ENCODE measurements around the gene KDM2A.
"Not testable (repeated sequence)": the region's sequence is repeated elsewhere in the genome, so short reads cannot be mapped to it uniquely, and the experiment has no call there.

KDM2A gene

DNA sequence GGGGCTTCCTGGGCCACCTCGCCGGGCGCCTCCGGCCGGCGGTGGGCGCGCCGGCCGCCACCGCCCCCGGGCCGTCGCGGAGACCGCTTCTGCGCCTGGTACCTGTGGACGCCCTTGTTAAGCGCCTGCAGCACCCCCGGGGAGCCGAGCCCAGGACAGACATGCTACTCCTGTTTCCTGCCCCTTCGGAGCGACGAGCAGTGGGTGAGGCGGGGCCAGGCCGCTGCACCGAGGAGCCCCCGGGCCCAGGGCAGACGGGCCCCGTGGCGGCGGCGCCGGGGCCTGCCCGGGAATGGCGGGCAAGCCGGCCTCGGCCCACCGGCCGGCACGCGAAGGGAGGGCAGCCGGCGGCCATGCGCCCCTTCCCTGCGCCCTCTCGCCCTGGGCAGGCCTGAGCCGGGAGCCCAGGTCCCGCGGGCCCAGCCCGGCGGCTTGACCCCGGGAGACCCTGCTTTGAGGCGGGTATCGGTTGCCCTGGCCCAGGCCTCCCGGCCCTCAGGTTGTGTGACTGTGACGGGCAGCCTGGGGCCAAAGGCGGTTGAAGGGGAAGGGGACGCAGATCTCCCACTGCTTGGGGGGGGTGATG, 789 bp upstream of the KDM2A start:
- peak; percentile 70 for DNase-seq

DNA sequence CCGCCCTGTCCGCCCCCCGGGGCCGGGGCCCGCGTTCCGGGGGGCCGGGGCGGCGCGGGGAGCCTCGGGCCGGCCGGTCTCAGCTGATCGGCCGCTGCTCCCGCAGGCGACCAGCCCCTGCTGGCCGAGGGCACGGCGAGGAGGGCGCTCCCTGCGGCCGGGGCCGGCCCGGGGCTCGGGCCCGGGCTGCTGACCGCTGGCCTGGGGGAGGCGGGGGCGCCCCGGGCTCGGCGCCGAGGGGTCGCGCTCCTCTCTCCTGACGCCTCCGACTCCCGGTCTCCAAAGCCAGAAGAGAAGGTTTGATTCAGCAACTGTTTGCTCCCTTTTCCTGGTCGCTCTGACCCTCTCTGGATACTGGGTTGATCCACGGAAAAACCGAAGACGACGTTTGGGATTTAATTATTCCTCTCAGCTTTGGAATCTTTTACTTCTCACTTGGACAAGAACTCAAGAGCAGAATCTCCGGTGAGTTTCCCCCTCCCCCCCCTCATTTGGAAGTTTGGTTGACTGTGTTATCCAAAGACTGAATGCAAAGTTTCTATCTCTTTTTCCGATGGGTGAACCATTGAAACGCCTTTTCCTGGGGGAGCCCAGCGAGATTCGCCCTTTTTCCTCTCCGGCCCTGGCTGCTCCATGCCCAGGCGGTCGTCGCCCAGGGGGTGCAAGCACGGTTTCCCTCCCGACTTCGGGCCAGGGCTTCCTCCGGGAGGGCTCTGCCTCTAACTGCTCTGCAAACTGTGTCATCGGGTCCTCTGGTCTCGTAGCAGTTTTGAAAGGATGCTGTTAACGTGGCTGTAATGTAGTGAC, 725 bp downstream of the KDM2A start:
- DNase-seq = peak; percentile 41

DNA sequence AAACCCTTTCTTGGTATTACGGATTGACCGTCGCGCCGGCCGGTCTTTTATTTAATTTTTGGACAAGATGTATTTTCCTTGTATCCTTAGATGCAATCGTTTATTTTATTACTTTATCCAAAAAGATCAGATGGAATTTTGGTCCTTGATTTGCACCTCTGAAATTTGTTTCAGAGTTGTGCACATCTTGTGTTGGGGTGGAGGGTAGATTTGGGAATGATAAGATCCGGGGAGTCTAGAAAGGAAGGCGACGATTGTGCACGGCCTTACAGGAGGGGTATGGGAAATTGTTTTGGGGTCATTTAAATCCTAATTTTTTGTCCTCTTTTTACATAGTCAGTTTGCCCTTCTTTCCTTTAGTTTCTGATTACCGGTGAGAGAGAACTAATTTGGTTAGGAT, 1.4 kb downstream of the KDM2A start:
- DNase-seq = no peak

DNA sequence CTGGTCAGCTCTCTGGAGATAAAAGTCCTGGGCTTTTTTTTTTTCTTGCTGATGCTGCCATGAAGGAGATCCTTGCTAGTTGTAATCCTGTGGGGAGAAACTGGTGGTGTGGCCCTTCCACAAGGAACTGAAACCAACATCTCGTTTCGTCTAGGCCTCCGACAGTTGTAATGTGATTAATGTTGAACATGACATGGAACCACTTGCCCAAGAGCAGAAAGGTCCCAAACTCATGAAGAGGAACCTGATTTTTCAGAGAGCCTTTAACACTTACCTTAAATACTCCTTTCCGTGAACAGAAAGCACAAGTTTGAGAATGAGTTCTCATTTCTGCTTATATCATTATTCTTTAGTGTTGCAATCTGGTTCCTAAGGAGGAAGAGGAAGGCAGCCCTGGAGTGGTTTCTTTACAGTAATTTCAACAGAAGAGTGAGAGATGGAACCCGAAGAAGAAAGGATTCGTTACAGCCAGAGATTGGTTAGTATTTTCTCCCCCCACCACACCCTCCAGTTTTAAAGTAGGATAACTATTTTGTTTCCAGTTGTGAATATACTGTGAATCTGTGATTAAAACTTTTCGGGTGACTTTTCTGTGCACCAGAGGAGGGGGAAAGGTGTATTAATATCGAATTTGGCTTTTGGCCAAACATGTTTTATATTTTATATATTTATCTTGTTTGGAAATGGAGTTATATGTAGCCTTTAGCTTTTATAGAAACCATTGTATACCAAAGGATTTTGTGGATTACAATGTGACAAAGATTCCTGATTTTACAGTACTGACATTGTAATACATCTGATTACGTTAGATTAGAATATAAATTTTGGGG, 2.0 kb downstream of the KDM2A start:
- DNase-seq = no peak

DNA sequence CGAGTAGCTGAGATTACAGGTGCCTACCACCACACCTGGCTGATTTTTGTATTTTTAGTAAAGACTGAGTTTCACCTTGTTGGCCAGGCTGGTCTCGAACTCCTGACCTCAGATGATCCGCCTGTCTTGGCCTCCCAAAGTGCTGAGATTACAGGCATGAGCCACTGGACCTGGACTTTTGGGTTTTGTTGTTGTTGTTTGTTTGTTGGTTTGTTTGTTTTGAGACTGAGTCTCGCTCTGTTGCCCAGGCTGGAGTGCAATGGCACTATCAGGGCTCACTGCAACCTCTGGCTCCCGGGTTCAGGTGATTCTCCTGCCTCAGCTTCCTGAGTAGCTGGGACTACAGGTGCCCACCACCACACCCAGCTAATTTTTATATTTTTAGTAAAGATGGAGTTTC, 4.7 kb downstream of the KDM2A start:
- not testable (repeated sequence) for DNase-seq

DNA sequence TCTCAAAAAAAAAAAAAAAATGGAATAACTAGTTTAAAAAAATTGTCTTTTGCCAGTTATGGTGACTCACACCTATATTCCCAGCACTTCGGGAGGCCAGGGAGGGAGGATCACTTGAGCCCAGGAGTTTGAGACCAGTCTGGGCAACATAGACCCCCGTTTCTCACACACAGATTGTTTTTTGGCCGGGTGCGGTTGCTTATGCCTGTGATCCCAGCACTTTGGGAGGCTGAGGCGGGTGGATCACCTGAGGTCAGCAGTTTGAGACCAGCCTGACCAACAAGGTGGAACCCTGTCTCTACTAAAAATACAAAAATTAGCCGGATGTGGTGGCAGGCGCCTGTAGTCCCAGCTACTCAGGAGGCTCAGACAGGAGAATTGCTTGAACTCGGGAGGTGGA, 7.2 kb downstream of the KDM2A start:
- DNase-seq = not testable (repeated sequence)

DNA sequence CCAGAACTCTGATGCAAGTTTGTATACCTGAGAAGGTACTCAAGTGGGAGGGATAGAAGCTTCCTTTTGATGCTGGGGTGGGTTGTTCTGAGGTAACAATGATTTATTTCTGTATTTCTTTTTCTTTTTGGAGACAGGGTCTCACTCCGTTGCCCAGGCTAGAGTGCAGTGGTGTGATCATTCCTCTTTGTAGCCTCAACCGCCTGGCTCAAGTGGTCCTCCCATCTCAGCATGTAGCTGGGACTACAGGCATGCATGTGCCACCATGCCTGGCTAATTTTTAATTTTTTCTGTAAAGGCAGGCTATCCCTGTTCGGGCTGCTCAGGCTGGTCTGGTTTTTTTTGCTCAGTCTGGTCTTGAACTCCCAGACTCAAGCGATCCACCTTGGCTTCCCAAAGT, 7.9 kb downstream of the KDM2A start:
- no peak for DNase-seq

DNA sequence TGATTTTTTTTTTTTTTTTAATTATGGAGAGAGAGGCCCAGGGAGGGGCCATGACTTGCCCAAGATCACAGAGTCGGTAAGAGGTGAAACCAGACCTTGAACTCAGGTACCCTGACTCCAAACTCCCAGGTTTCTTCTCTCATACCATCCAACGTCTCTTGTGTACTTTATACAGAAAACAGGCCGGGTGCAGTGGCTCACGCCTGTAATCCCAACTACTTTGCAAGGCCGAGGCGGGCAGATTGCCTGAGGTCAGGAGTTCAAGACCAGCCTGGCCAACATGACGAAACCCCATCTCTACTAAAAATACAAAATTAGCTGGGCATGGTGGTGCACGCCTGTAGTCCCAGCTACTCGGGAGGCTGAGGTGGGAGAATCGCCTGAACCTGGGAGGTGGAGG, 11.8 kb downstream of the KDM2A start:
- not testable (repeated sequence) for DNase-seq

DNA sequence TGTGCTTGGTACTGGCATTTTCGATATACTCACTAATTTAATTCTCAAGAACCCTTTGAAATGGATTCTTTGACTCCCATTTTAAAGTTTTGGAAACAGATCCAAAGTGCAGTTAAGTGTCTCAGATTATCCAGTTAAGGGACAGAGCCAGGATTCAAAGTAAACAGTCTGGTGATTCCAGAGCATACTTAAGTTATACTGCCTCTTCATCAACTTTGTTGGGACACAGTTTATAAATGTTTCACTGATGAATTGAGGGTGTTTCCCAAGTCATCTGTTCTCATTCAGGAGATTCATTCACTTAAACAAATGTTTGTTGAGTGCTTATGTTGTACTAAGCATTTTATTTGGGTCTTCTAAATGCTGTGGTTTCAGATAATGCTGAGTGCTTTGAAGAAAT, 17.1 kb downstream of the KDM2A start:
- no peak for DNase-seq

DNA sequence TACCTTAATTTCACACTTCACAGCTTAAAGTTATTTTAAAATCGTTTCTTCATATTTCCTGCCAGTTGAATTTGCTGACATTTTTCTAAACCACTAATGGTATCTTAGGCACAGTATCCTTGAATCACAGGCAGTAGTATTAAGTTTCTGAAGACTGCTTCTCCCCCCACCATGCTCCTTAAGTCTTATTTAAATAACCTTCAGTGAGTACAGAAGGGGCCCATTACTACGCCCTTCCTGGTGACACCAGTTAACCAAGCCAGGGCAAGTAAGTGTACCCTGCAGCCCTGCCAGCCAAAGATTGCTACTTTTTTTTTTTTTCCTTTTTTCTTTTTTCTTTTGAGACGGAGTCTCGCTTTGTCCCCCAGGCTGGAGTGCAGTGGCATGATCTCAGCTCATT, 19.9 kb downstream of the KDM2A start:
- DNase-seq = no peak

DNA sequence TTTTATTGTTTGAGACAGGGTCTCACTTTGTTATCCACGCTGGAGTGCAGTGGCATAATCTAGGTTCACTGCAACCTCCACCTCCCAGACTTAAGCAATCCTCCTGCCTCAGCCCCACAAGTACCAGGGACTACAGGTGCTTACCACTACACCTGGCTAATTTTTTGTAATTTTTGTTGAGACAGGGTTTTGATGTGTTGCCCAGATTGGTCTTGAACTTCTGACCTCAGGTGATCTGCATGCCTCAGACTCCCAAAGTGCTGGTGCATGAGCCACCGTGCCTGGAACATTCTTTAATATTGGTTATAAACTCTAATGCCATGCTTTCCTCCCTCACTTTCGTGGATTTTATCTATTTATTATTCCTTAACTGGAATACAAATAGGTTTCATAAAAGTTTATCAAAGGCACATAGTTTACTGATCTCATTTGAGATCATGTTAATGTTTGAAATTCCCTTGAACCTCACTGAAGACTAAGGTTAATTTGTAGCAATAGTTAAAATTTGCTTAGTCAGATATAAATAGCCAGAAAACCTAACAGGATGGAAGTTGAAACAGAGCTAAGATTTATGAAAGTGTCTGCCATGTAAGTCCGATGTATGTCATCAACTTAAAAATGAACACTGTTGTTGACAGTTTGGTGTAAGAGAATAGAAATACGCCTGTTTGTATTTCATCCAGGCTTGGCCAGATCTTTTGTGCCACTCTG, 27.6 kb downstream of the KDM2A start:
- no peak for DNase-seq

DNA sequence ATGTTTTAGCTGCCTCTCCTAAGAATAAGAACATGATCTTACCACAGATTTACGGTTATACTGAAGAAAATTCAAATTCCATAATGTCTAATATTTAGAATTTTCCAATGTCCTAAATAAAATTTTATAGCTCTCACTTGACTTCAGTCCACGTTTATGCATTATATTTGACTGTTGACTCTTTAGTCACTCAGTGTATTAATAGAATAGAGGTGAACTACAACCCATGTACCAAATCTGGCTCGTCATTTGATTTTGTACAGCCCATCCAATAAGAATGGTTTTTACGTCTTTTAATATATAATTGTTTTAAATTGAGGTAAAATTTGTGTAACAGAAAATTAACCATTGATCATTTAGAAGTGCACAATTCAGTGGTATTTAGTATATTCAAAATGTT, 34.9 kb downstream of the KDM2A start:
- no peak for DNase-seq

DNA sequence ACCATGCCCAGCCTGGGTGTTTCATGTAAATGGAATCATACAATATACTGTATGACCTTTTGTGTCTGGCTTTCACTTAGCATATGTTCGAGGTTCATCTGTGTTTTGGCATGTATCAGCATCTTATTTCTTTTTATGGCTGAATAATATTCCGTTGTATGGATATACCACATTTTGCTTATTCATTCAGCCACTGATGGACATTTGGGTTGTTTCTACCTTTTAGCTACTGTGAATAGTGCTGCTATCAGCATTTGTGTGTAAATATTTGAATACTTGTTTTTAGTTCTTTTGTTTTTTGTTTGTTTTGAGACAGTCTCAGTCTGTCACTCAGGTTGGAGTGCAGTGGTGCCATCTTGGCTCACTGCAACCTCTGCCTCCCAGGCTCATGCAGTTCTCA, 35.7 kb downstream of the KDM2A start:
- DNase-seq = no peak

DNA sequence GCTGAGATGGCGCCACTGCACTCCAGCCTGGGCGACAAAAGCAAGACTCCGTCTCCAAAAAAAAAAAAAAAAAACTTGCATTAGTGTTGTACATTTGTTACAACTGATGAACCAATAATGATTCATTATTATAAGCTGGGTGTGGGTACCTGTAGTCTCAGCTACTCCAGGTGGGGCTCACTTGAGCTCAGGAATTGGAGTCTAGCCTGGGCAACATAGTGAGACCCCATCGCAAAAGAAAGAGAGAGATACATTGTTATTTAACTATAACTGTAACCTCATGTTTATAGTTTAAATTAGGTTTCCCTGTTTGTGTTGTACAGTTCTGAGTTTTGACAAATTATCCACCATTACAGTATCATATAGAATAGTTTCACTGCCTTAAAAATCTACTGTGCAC, 38.6 kb downstream of the KDM2A start:
- no peak for DNase-seq

DNA sequence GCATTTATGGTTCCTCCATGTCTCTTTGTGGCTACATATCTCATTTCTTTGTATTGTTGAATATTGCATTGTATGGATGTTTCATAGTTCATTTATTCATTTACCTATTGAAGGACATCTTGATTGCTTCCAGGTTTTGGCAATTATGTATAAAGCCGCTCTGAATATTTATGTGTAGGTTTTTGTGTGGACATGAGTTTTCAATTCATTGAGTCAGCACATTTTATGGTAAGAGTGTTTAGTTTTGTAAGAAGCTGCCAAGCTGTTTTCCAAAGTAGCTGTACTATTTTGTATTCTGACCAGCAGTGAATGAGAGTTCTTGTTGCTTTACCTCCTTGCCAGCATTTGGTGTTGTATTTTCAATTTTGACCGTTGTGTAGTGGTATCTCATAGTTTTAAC, 39.2 kb downstream of the KDM2A start:
- DNase-seq = no peak

DNA sequence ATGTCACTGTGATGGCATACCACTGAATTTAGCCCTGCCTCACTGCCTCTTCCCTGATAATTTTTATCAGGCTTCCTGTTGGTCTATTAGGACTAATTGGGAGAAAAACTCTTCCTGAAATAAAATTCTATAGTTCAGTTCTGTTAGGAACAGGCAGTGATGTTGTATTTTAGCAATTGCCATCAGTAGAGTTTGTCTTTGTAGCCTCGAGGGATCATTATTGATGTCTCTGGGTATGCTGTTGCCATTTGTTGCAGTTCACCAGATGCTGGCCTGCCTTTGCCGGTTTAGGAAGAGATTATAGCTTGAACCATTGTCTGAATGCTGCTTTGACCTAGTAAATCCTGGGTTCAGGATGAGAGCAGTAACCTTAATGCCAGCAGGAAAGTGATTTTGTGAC, 41.0 kb downstream of the KDM2A start:
- no peak for DNase-seq

DNA sequence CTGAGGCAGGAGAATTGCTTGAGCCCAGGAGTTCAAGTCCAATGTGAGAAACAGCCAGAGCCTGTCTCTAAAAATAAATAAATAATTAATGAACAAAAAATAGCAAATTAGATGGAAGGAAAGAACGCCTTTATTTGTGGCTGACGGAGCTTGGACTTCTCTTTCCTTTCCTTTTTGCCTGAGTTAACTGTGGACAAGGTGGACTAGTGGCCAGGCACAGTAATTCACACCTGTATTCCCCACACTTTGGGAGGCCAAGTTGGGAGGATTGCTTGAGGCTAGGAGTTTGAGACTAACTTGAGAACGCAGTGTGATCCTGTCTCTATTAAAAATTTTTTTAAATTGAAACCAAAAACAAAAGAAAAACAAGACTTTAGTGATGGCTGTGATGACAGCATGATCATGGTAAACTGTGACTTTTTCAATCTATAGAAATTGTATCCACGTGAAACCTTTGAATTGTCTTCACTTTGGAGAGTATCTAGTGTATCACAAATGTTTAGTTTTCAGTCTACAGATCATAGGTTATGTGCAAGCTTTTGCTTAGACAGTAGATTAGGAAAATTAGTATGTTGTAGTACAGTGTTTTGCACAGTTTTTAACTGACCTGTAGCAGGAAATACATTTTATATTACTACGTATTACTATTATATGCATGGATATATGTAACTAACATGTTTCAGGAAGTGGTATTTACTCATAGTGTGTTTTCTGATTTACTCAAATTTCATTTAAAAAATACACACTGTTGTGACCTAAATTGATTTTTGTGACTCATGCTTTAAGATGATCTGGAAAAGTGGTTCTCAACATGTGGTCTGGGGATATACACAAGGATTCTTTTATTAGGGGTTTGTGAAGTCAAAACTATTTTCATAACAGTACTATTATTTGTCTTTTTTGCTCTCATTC, 42.1 kb downstream of the KDM2A start:
- DNase-seq = no peak

DNA sequence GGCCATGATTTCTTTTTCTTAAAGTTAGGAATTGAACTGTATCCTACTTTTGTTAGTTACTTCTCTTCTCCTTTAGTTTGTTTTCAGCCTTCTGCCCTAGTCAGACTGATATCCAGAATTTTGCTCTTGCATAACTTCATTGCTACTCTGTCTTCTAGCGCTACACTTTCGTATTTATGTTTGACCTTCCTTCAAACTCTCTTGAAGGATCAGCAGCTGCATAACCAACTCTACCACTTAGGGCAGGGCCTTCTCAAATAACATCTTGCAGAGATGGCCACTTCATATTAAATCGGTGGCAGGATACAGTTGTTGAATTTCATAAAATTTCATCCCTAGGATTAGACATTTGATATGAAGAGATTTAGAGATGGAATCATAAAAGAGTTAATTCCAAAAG, 43.9 kb downstream of the KDM2A start:
- no peak for DNase-seq

DNA sequence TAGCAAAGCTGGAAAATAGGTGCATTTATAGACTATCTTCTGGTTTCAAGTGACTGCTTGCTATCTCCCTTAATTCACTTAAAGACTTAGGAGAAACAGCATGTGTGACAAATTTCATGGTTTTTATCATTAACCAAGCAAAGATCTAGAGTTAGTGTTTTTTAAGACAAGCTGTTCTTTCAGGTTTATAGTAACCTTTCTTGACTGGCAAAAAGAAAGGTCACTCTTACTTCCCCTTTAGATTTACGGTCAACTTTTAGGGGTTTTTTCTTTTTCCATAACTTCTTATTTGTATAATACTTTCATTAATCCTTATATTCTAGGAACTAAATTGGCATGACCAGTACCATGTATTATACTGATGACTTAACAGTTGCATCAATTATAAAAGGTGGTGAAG, 46.6 kb downstream of the KDM2A start:
- DNase-seq = no peak

DNA sequence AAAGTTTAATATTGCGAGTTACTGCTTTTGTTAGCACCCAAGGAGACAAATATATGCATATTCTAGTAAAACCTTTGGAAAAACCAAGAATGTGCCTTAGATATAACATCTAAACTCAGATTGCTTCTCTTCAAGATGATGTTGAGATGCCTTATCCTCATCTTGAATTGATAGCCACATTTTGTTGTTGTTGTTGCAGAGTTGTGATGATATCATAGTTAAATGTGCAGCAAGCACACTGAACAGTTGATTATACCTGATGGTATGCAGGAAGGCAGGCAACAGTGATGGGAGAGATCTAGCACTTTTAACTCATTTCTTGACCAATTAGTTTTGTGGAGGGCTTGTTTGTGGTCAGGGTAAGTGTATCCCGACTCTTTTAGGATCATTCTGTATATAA, 48.0 kb downstream of the KDM2A start:
- DNase-seq = no peak

DNA sequence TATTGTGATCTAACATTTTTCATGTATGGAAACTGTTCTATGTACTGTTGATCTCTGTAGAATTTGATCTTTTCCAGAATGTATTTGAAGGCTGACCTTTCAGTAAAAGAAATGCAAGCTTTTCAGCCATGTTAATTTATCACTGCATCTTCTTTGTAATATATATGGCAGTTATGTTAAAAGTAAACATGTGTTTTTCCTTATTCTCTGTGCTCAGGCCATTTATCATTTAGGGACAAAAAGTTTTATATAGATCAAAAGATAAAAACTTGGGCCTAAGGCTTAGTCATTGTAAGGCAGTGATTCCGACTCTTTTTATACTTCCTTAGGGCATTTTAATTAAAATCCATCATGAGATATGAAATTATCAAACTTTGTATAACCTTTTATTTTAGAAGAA, 48.7 kb downstream of the KDM2A start:
- no peak for DNase-seq

DNA sequence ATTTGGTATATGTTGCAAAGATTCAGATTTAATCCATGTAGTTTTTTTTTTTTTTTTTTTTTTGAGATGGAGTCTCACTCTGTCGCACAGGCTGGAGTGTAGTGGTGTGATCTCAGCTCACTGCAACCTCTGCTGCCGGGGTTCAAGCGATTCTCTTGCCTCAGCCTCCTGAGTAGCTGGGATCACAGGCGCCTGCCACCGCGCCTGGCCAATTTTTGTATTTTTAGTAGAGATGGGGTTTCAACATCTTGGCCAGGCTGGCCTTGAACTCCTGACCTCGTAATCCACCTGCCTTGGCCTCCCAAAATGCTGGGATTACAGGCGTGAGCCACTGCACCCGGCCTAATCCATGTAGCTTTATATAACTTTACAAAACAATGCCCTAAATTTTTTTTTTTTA, 49.8 kb downstream of the KDM2A start:
- DNase-seq = not testable (repeated sequence)
